NCI-H748 (cell line): ENCODE data around the gene BIN1.

Experiments
- DNase-seq: peaks from one replicate; lab custom pipeline; 2025; ENCODE audit not compliant: unreplicated experiment; lab: John Stamatoyannopoulos, UW

Gene BIN1

GRCh38 chr2:127091148-127091547 lies 15.8 kb downstream of the BIN1 start:
- DNase-seq: no peak

GRCh38 chr2:127090281-127091120 lies 16.5 kb downstream of the BIN1 start:
- no peak for DNase-seq

- DNase-seq: peak; percentile 2
These were observed 17.3 kb downstream of the BIN1 start for GRCh38 chr2:127089478-127090235.

- DNase-seq: no peak
These were observed 18.2 kb downstream of the BIN1 start for GRCh38 chr2:127088706-127089105.

GRCh38 chr2:127087791-127088495 lies 19.0 kb downstream of the BIN1 start:
- no peak for DNase-seq

GRCh38 chr2:127086990-127087790 lies 19.8 kb downstream of the BIN1 start:
- no peak for DNase-seq

- DNase-seq: no peak
These were observed 21.7 kb downstream of the BIN1 start for GRCh38 chr2:127085317-127085681.

- no peak for DNase-seq
These were observed 22.2 kb downstream of the BIN1 start for GRCh38 chr2:127084611-127085316.

- no peak for DNase-seq
These were observed 23.0 kb downstream of the BIN1 start for GRCh38 chr2:127083819-127084503.

GRCh38 chr2:127082974-127083373 lies 24.0 kb downstream of the BIN1 start:
- DNase-seq: no peak

GRCh38 chr2:127081826-127082633 lies 24.9 kb downstream of the BIN1 start:
- no peak for DNase-seq

- no peak for DNase-seq
These were observed 25.8 kb downstream of the BIN1 start for GRCh38 chr2:127080938-127081755.

GRCh38 chr2:127080226-127080937 lies 26.6 kb downstream of the BIN1 start:
- no peak for DNase-seq

- no peak for DNase-seq
These were observed 27.5 kb downstream of the BIN1 start for GRCh38 chr2:127079358-127079920.

- DNase-seq: no peak
These were observed 28.2 kb downstream of the BIN1 start for GRCh38 chr2:127078666-127079270.

- no peak for DNase-seq
These were observed 28.9 kb downstream of the BIN1 start for GRCh38 chr2:127078028-127078427.

- no peak for DNase-seq
These were observed 30.0 kb downstream of the BIN1 start for GRCh38 chr2:127076924-127077323.
